IMR-90 (cell line): ENCODE measurements around the gene REST. TPM values are rescaled to one million over a fixed set of nuclear protein-coding genes. Genes with fewer than 3 reads are reported as not detected.

Experiments used
- ATAC-seq: fragments of 200-7000 bp; cut with Tn5 transposase; 2 replicates; pipeline ENCODE4 v1.9.1; 2020; ENCODE audit warnings: low read depth, mild to moderate bottlenecking, moderate library complexity
- BruUV-seq: library from RNA; stranded (reverse); fragments of 400-500 nt; replicated peaks from 2 replicates; lab custom pipeline; 2021; lab: Mats Ljungman, UMichigan
- CTCF ChIA-PET: fragments of 300-600 bp; formaldehyde crosslinking; extraction: SDS; loops from one replicate; lab custom pipeline; 2021; ENCODE audit warnings: antibody characterized with exemption; lab: Yijun Ruan, JAX
- POLR2A ChIA-PET: fragments of 300-600 bp; sonication (Branson Sonifier 250); formaldehyde crosslinking; loops from one replicate; lab custom pipeline; 2022; ENCODE audit warnings: antibody characterized with exemption; ENCODE audit not compliant: unreplicated experiment; lab: Charles Lee
- DNase-seq: peaks from one replicate; pipeline ENCODE4 v3.0.0; 2013
- H2AFZ ChIP-seq: replicated peaks from 2 replicates; pipeline ENCODE3; 2013; ENCODE audit warnings: low read length, mild to moderate bottlenecking; ENCODE audit not compliant: poor library complexity
- H2AK5ac ChIP-seq: 2 replicates; pipeline ENCODE4 v1.6.1; 2013; ENCODE audit warnings: low read depth, low read length, inconsistent platforms
- H2AK9ac ChIP-seq: replicated peaks from 2 replicates; pipeline ENCODE3; 2013; ENCODE audit warnings: mild to moderate bottlenecking, low read depth, low read length, moderate library complexity; ENCODE audit not compliant: poor library complexity
- H2BK120ac ChIP-seq: 2 replicates; pipeline ENCODE4 v1.6.1; 2013; ENCODE audit warnings: low read depth, low read length, inconsistent platforms
- H2BK15ac ChIP-seq: 3 replicates; pipeline ENCODE4 v1.6.1; 2013; ENCODE audit warnings: low read depth, low read length, inconsistent platforms
- H2BK20ac ChIP-seq: 2 replicates; pipeline ENCODE4 v1.6.1; 2013; ENCODE audit warnings: low read depth, mild to moderate bottlenecking, inconsistent platforms, low read length, moderate library complexity
- H2BK5ac ChIP-seq: 2 replicates; pipeline ENCODE4 v1.6.1; 2013; ENCODE audit warnings: mild to moderate bottlenecking, low read depth, low read length, inconsistent platforms; ENCODE audit not compliant: poor library complexity, severe bottlenecking
- H3K14ac ChIP-seq: replicated peaks from 2 replicates; pipeline ENCODE4 v1.6.1; 2013; ENCODE audit warnings: low read depth, low read length, inconsistent platforms
- H3K18ac ChIP-seq: 2 replicates; pipeline ENCODE4 v1.6.1; 2013; ENCODE audit warnings: low read depth, low read length, control low read depth
- H3K23ac ChIP-seq: 2 replicates; pipeline ENCODE4 v1.6.1; 2013; ENCODE audit warnings: low read depth, low read length, inconsistent platforms
- H3K27ac ChIP-seq: 2 replicates; pipeline ENCODE4 v1.5.1; 2013; ENCODE audit warnings: mild to moderate bottlenecking, control low read depth, low read length; ENCODE audit not compliant: insufficient read depth
- H3K27me3 ChIP-seq: 2 replicates; pipeline ENCODE4 v1.6.1; 2013; ENCODE audit warnings: low read length; ENCODE audit not compliant: control insufficient read depth, insufficient read depth
- H3K36me3 ChIP-seq: 2 replicates; pipeline ENCODE4 v1.6.1; 2013; ENCODE audit warnings: low read length, mixed read lengths; ENCODE audit not compliant: control insufficient read depth, insufficient read depth
- H3K4ac ChIP-seq: 2 replicates; pipeline ENCODE4 v1.6.1; 2013; ENCODE audit warnings: low read depth, low read length, inconsistent platforms
- H3K4me1 ChIP-seq: 2 replicates; pipeline ENCODE4 v1.6.1; 2013; ENCODE audit warnings: low read length, mixed read lengths; ENCODE audit not compliant: control insufficient read depth, insufficient read depth
- H3K4me2 ChIP-seq: 2 replicates; pipeline ENCODE4 v1.6.1; 2013; ENCODE audit warnings: low read depth, mild to moderate bottlenecking, control low read depth, low read length, moderate library complexity
- H3K4me3 ChIP-seq: 2 replicates; pipeline ENCODE4 v1.5.1; 2013; ENCODE audit warnings: low read depth, mild to moderate bottlenecking, control low read depth, low read length, moderate library complexity; ENCODE audit not compliant: insufficient read depth
- H3K56ac ChIP-seq: 2 replicates; pipeline ENCODE4 v1.6.1; 2013; ENCODE audit warnings: low read length, inconsistent platforms; ENCODE audit not compliant: insufficient read depth; ENCODE audit errors: extremely low read depth
- H3K79me1 ChIP-seq, 2 experiments: 2 replicates each; pipeline ENCODE4 v1.6.1; 2013; ENCODE audit warnings: low read length in 2 of 2, inconsistent platforms in 1 of 2, low read depth in 1 of 2
- H3K9ac ChIP-seq: 2 replicates; pipeline ENCODE4 v1.6.1; 2013; ENCODE audit warnings: low read depth, low read length, control low read depth
- H3K9me1 ChIP-seq: 2 replicates; pipeline ENCODE4 v1.6.1; 2013; ENCODE audit warnings: low read length, inconsistent platforms; ENCODE audit not compliant: insufficient read depth
- H3K9me3 ChIP-seq: 2 replicates; pipeline ENCODE4 v1.6.1; 2013; ENCODE audit warnings: low read length; ENCODE audit not compliant: control insufficient read depth, insufficient read depth
- H4K20me1 ChIP-seq: 2 replicates; pipeline ENCODE4 v1.6.1; 2013; ENCODE audit warnings: low read length, inconsistent platforms; ENCODE audit not compliant: insufficient read depth
- H4K5ac ChIP-seq: 2 replicates; pipeline ENCODE4 v1.6.1; 2013; ENCODE audit warnings: mild to moderate bottlenecking, low read depth, low read length, control low read depth
- H4K8ac ChIP-seq, 2 experiments: 2 replicates each; pipeline ENCODE4 v1.6.1; 2013; ENCODE audit warnings: low read depth in 2 of 2, low read length in 2 of 2, control low read depth in 1 of 2, inconsistent platforms in 1 of 2
- H4K91ac ChIP-seq: 2 replicates; pipeline ENCODE4 v1.6.1; 2013; ENCODE audit warnings: low read depth, low read length, inconsistent platforms; ENCODE audit not compliant: insufficient read depth
- BHLHE40 ChIP-seq: fragments of 150-350 bp; IDR thresholded peaks from 2 replicates; pipeline ENCODE4 v1.6.1; 2016; ENCODE audit warnings: mild to moderate bottlenecking, low read depth, low read length
- CEBPB ChIP-seq: IDR thresholded peaks from 2 replicates; pipeline ENCODE4 v1.6.1; 2012; ENCODE audit warnings: low read depth, low read length, improper control_type of control experiment
- CHD1 ChIP-seq: IDR thresholded peaks from 2 replicates; pipeline ENCODE4 v1.6.1; 2012; ENCODE audit warnings: low read depth, low read length, improper control_type of control experiment
- ELK1 ChIP-seq: fragments of 150-350 bp; IDR thresholded peaks from 2 replicates; pipeline ENCODE4 v1.6.1; 2016; ENCODE audit warnings: low read depth, mild to moderate bottlenecking, low read length, moderate library complexity, borderline replicate concordance
- FOS ChIP-seq: fragments of 150-350 bp; IDR thresholded peaks from 2 replicates; pipeline ENCODE4 v1.6.1; 2016; ENCODE audit warnings: low read depth, low read length
- MAFK ChIP-seq: IDR thresholded peaks from 2 replicates; pipeline ENCODE4 v1.6.1; 2012; ENCODE audit warnings: low read depth, low read length, improper control_type of control experiment
- MAZ ChIP-seq: IDR thresholded peaks from 2 replicates; pipeline ENCODE4 v1.6.1; 2012; ENCODE audit warnings: low read depth, mild to moderate bottlenecking, low read length, improper control_type of control experiment, moderate library complexity, borderline replicate concordance
- MXI1 ChIP-seq: IDR thresholded peaks from 2 replicates; pipeline ENCODE4 v1.6.1; 2012; ENCODE audit warnings: low read depth, mild to moderate bottlenecking, low read length, moderate library complexity, borderline replicate concordance
- NFE2L2 ChIP-seq: fragments of 150-350 bp; IDR thresholded peaks from 2 replicates; pipeline ENCODE4 v1.6.1; 2016; ENCODE audit warnings: low read depth, mild to moderate bottlenecking, low read length
- POLR2A ChIP-seq: IDR thresholded peaks from 2 replicates; pipeline ENCODE4 v1.6.1; 2012; ENCODE audit warnings: mild to moderate bottlenecking, low read depth, low read length
- RAD21 ChIP-seq: IDR thresholded peaks from 2 replicates; pipeline ENCODE4 v1.6.1; 2012; ENCODE audit warnings: low read length, improper control_type of control experiment
- RCOR1 ChIP-seq: IDR thresholded peaks from 2 replicates; pipeline ENCODE4 v1.6.1; 2012; ENCODE audit warnings: mild to moderate bottlenecking, low read length, improper control_type of control experiment; ENCODE audit not compliant: insufficient replicate concordance
- RFX5 ChIP-seq: IDR thresholded peaks from 2 replicates; pipeline ENCODE4 v1.8.0; 2012; ENCODE audit warnings: low read depth, mild to moderate bottlenecking, low read length, moderate library complexity
- USF2 ChIP-seq: fragments of 150-350 bp; IDR thresholded peaks from 2 replicates; pipeline ENCODE4 v1.6.1; 2017; ENCODE audit warnings: mild to moderate bottlenecking, antibody characterized with exemption, low read length, low read depth
- whole genome bisulfite sequencing, 2 experiments: methylation state at CpG; one replicate each; pipeline versions ENCODE4 v1.1.5 to v1.1.7; 2013; ENCODE audit warnings: missing lambda C conversion rate in 2 of 2; ENCODE audit not compliant: insufficient read length in 1 of 2; ENCODE audit errors: extremely low coverage in 2 of 2; 5-methylcytosine and 5-hydroxymethylcytosine counted together
- dilution Hi-C: fragments of 300-500 bp; cut with HindIII; formaldehyde crosslinking; loops from one replicate; pipeline ENCODE4 v1.14.3; 2018; ENCODE audit warnings: low sequenced_read_pairs; ENCODE audit not compliant: unreplicated experiment
- in situ Hi-C: fragments of 300-500 bp; cut with MboI; formaldehyde crosslinking; loops from 3 replicates; pipeline ENCODE4 v1.14.3; 2019; ENCODE audit warnings: low sequenced_read_pairs, inconsistent platforms, mixed read lengths
- intact Hi-C: fragments of 100-400 bp; cut with micrococcal nuclease; formaldehyde crosslinking; loops from 2 replicates; pipeline ENCODE4 v1.10.0; 2022
- polyA plus RNA-seq, 3 experiments: library from polyadenylated mRNA; depleted of rRNA; stranded (reverse); fragments of >200 nt; gene quantifications; 2 replicates each; pipeline ENCODE4 v1.2.3, GENCODE V29; 2012; ENCODE audit warnings: low replicate concordance in 1 of 3
- total RNA-seq: library from RNA; depleted of rRNA; stranded (reverse); fragments of >200 nt; gene quantifications from 2 replicates; pipeline ENCODE4 v1.2.3, GENCODE V29; 2012

The REST gene
- total and polyA plus RNA-seq, 2 of the 4 experiments (the other 2 are of a cell fraction) = 10.0 to 66.9 TPM

GRCh38 chr4:56937262-56937661 is 29.6 kb downstream of the REST start:
- ChIA-PET CTCF (no interaction called here), POLR2A (no interaction called here)
- in situ Hi-C loops = no loop called here
- WGBS, 2 experiments = 69% methylated on average over 2 of the region's 6 CpGs; no CpG with 5 or more reads in 1 of the 2 experiments
- DNase-seq (peak; percentile 93), ATAC-seq (peak; percentile 94)
- H3K9me3 ChIP-seq = no peaks in the 10 kb centered on the region
- peak overlapping the region; percentile 79 for H2AK5ac ChIP-seq
- no peak for TF ChIP-seq CHD1
- TF ChIP-seq FOS = peak; percentile 53
- no peak for TF ChIP-seq RCOR1
- TF ChIP-seq CEBPB = peak; percentile 83
- no peak for TF ChIP-seq RFX5
- TF ChIP-seq MAZ = no peak
- TF ChIP-seq ELK1 = no peak
- TF ChIP-seq RAD21 = no peak
- no peak for TF ChIP-seq NFE2L2
- TF ChIP-seq MAFK = peak; percentile 70
- TF ChIP-seq POLR2A = no peak
- TF ChIP-seq BHLHE40 = no peak
- no peak for TF ChIP-seq USF2
- peak; percentile 86 for TF ChIP-seq MXI1
- H3K4me2 ChIP-seq = peak overlapping the region; percentile 8; the same call in 1 of the 2 replicates
- no peak overlapping the region; the same call in 1 of the 2 replicates for H3K18ac ChIP-seq
- intact Hi-C loops = loop anchor here (2.0 kb wide), 1 partner anchor 40 kb away; the partner anchor contains the start of gene NOA1
- no peak overlapping the region for H3K56ac ChIP-seq
- peak overlapping the region; percentile 77 for H4K91ac ChIP-seq
- H2AFZ ChIP-seq = no peak overlapping the region
- peak overlapping the region; percentile 87 for H2BK120ac ChIP-seq
- peak overlapping the region in 1 of 2 experiments; percentile 78; a peak in 2 of 4 replicates for H4K8ac ChIP-seq
- dilution Hi-C loops = no loop called here
- peak overlapping the region; percentile 67; the same call in 1 of the 2 replicates for H3K14ac ChIP-seq
- H3K9me1 ChIP-seq = peaks cover 3% of the 10 kb centered on the region; the same call in 1 of the 2 replicates
- peak overlapping the region; percentile 87 for H3K4ac ChIP-seq
- no peaks in the 10 kb centered on the region for H3K27me3 ChIP-seq
- H2AK9ac ChIP-seq = peak overlapping the region; percentile 93
- H3K9ac ChIP-seq = no peak overlapping the region
- H3K36me3 ChIP-seq = peaks cover 6% of the 10 kb centered on the region
- H3K79me1 ChIP-seq = peaks cover 19 to 33% of the 10 kb centered on the region in 2 experiments; a peak in 2 of 4 replicates
- H2BK15ac ChIP-seq = peak overlapping the region; percentile 49; the same call in 2 of the 3 replicates
- BruUV-seq = no TSS peak
- no peak overlapping the region for H3K4me3 ChIP-seq
- peak overlapping the region; percentile 28 for H3K27ac ChIP-seq
- H4K5ac ChIP-seq = no peak overlapping the region; the same call in 1 of the 2 replicates
- H3K4me1 ChIP-seq = peaks cover 2% of the 10 kb centered on the region; the same call in 1 of the 2 replicates
- peak overlapping the region; percentile 64 for H2BK5ac ChIP-seq
- H2BK20ac ChIP-seq = peak overlapping the region; percentile 93
- H3K23ac ChIP-seq = peak overlapping the region; percentile 58
- H4K20me1 ChIP-seq = no peaks in the 10 kb centered on the region
